ENCODE measurements around the gene ATP13A3. TPM values are rescaled to one million over a fixed set of nuclear protein-coding genes. Genes with fewer than 3 reads are reported as not detected.

Gene ATP13A3
- total and polyA plus RNA-seq, 2 experiments from 2014 or later, result 20.0 to 202 TPM

GRCh38 chr3:194492001-194492400, 5.2 kb upstream of the ATP13A3 start:
- H3F3A ChIP-seq (replicated peaks; ENCODE audit: low read depth), result no peaks in the 10 kb centered on the region
- H3K9me2 ChIP-seq (ENCODE audit: insufficient read depth), result 0 out of 2 replicates have a peak, but pooled peaks cover 5% of the 10 kb centered on the region
- Mint-ChIP-seq H3K4me3 (no peak overlapping the region; the same call in 2 of the 3 replicates), H3K9me3 (no peaks in the 10 kb centered on the region), H3K27ac (no peak overlapping the region), H3K4me1 (peaks cover 17% of the 10 kb centered on the region), H3K36me3 (ENCODE audit: low read depth) (peaks cover 29% of the 10 kb centered on the region), H3K27me3 (ENCODE audit: insufficient read depth, low read depth, poor library complexity) (peaks cover 11% of the 10 kb centered on the region)
- 0 out of 2 replicates have a peak, but pooled peaks cover 3% of the 10 kb centered on the region for H3K79me2 ChIP-seq (replicated peaks; ENCODE audit: insufficient read depth)
- H3K36me3 ChIP-seq (ENCODE audit: insufficient read depth), result no peaks in the 10 kb centered on the region
- ATAC-seq, result no peak
- no peak overlapping the region for H2AFZ ChIP-seq
- no peak overlapping the region for H3K4me2 ChIP-seq
- H3K4me3 ChIP-seq, result no peak overlapping the region
- peaks cover 10% of the 10 kb centered on the region for H3K4me1 ChIP-seq (ENCODE audit: insufficient read depth)
- TF ChIP-seq ZNF331 (CRISPR knock-in tag; IDR thresholded peaks at IDR 0.05; ENCODE audit: low read depth) (no peak), STAT1 (IDR thresholded peaks at IDR 0.05; ENCODE audit: unreplicated experiment) (no peak), NANOG (IDR thresholded peaks at IDR 0.05; ENCODE audit: borderline replicate concordance) (no peak), EZH2 (IDR thresholded peaks at IDR 0.05; ENCODE audit: low read depth, unreplicated experiment) (no peak), POLR2AphosphoS5 (IDR thresholded peaks at IDR 0.05; ENCODE audit: low read depth) (no peak), JUNB (IDR thresholded peaks at IDR 0.05; ENCODE audit: unreplicated experiment) (no peak), ZNF462 (CRISPR knock-in tag; IDR thresholded peaks at IDR 0.05) (no peak), ETS1 (IDR thresholded peaks at IDR 0.05) (no peak), REST (IDR thresholded peaks at IDR 0.05; ENCODE audit: unreplicated experiment) (no peak), EZH2phosphoT487 (IDR thresholded peaks at IDR 0.05; ENCODE audit: unreplicated experiment) (no peak), CTCF (conservative IDR thresholded peaks at IDR 0.05; ENCODE audit: low read depth in 2 of 2) (no peak), ZNF114 (CRISPR knock-in tag; IDR thresholded peaks at IDR 0.05) (no peak), CREB1 (CRISPR knock-in tag; IDR thresholded peaks at IDR 0.05; ENCODE audit: low read depth) (no peak)
- H3K27ac ChIP-seq (ENCODE audit: low read depth), result no peak overlapping the region
- H4K20me1 ChIP-seq (replicated peaks; ENCODE audit: insufficient read depth), result no peaks in the 10 kb centered on the region; the same call in 1 of the 2 replicates
- DNase-seq (ENCODE audit: low spot score), result no peak
- H3K27me3 ChIP-seq (ENCODE audit: insufficient read depth), result peaks cover 7% of the 10 kb centered on the region; the same call in 1 of the 2 replicates
